ENCODE results near the gene CNDP2.

The CNDP2 gene

GRCh38 chr18:74453642-74454198 lies 42.4 kb upstream of the CNDP2 start:
- DNase-seq (ENCODE audit: extremely low read depth, low read depth) = no peak
- TF ChIP-seq CTCF (IDR thresholded peaks at IDR 0.05; ENCODE audit: low read depth, low read length) = no peak

- TF ChIP-seq CTCF (IDR thresholded peaks at IDR 0.05; ENCODE audit: low read depth, low read length) = no peak
- DNase-seq (ENCODE audit: extremely low read depth, low read depth) = no peak
Measured at GRCh38 chr18:74454279-74454751, 41.8 kb upstream of the CNDP2 start.

GRCh38 chr18:74455386-74455785 lies 40.8 kb upstream of the CNDP2 start:
- no peak for DNase-seq (ENCODE audit: extremely low read depth, low read depth)

GRCh38 chr18:74456017-74456348 lies 40.2 kb upstream of the CNDP2 start:
- DNase-seq (ENCODE audit: extremely low read depth, low read depth) = no peak
- no peak for TF ChIP-seq CTCF (IDR thresholded peaks at IDR 0.05; ENCODE audit: low read depth, low read length)

More at GRCh38 chr18:74455386-74455785, 40.8 kb upstream of the CNDP2 start:
- TF ChIP-seq CTCF (IDR thresholded peaks at IDR 0.05; ENCODE audit: low read depth, low read length) = no peak

GRCh38 chr18:74456349-74457042 lies 39.7 kb upstream of the CNDP2 start:
- DNase-seq (ENCODE audit: extremely low read depth, low read depth) = no peak
- TF ChIP-seq CTCF (IDR thresholded peaks at IDR 0.05; ENCODE audit: low read depth, low read length) = no peak

GRCh38 chr18:74457043-74457724 lies 39.0 kb upstream of the CNDP2 start, which contains the start of gene DIPK1C:
TSS of gene DIPK1C (minus strand) at chr18:74457308. CDS start at chr18:74457259, 49 bp downstream.
- DNase-seq (ENCODE audit: extremely low read depth, low read depth) = no peak
- no peak for TF ChIP-seq CTCF (IDR thresholded peaks at IDR 0.05; ENCODE audit: low read depth, low read length)

Data from AG09319 (cell line).